Measurements from ENCODE around the gene AP2A2.

DNA sequence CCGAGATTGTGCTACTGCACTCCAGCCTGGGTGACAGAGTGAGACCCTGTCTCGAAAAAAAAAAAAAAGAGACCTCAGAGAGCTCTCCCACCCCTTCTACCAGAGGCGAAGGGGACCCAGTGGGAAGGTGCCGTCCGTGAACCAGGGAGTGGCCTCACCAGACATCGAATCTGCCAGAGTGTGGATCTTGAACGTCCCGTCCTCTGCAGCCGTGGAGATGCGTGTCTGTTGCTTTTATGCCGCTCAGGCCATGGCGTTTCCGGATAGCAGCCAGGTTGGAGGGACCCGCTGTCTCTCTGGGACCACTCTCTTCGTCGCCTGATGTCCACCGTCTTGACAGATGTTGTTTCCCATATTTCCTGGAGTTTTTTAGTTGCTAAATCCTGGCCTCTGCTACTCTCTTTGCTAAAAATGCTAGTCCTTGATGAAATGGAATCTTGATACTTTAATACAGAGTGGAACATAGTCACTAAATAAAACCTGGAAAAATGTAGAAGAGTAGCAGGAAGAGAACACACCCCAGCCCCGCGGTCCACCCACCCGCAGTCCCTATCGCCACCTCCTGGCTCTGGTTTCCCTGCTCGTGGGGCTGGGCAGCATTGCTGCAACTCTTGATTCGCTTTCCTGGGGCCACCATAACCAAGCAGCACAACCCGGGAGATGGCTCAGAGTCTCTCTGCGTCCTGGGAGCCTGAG lies 122.9 kb downstream of the AP2A2 start:
- TF ChIP-seq, protein P1, sequence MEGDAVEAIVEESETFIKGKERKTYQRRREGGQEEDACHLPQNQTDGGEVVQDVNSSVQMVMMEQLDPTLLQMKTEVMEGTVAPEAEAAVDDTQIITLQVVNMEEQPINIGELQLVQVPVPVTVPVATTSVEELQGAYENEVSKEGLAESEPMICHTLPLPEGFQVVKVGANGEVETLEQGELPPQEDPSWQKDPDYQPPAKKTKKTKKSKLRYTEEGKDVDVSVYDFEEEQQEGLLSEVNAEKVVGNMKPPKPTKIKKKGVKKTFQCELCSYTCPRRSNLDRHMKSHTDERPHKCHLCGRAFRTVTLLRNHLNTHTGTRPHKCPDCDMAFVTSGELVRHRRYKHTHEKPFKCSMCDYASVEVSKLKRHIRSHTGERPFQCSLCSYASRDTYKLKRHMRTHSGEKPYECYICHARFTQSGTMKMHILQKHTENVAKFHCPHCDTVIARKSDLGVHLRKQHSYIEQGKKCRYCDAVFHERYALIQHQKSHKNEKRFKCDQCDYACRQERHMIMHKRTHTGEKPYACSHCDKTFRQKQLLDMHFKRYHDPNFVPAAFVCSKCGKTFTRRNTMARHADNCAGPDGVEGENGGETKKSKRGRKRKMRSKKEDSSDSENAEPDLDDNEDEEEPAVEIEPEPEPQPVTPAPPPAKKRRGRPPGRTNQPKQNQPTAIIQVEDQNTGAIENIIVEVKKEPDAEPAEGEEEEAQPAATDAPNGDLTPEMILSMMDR (IDR thresholded peaks at IDR 0.05) = no peak
- TF ChIP-seq POLR2A (IDR thresholded peaks at IDR 0.05) = no peak

All from stomach (tissue), 4 donors.